HepG2 (cell line): Measurements from ENCODE around the gene PTPN12. TPM values are rescaled to one million over a fixed set of nuclear protein-coding genes. Genes with fewer than 3 reads are reported as not detected.

Experiments
- ATAC-seq: fragments of 200-7000 bp; cut with Tn5 transposase; 3 replicates; pipeline ENCODE4 v1.9.1; 2020; ENCODE audit warnings: mild to moderate bottlenecking, moderate library complexity
- BruUV-seq: library from RNA; stranded (reverse); fragments of 400-500 nt; replicated peaks from 2 replicates; lab custom pipeline; 2021; lab: Mats Ljungman, UMichigan
- CTCF ChIA-PET: fragments of 300-600 bp; formaldehyde crosslinking; extraction: SDS; loops from one replicate; lab custom pipeline; 2021; ENCODE audit warnings: low total read pairs, inconsistent platforms, low intra/inter-chr PET ratio; lab: Yijun Ruan, JAX
- POLR2A ChIA-PET: fragments of 350-600 bp; sonication (Branson Sonifier 250); formaldehyde crosslinking; loops from one replicate; lab custom pipeline; 2020; ENCODE audit warnings: antibody characterized with exemption, inconsistent platforms; lab: Yijun Ruan, JAX
- DNase-seq: peaks from one replicate; pipeline ENCODE4 v3.0.0-alpha.2; 2015; ENCODE audit warnings: low spot score
- FAIRE-seq: peaks from 3 replicates; lab custom pipeline; 2011; peaks lifted over from hg19 to GRCh38; lab: Jason Lieb, UNC
- H2AFZ ChIP-seq: one replicate; pipeline ENCODE4 v1.6.1; 2011; ENCODE audit warnings: low read length, inconsistent platforms
- H3K27ac ChIP-seq: fragments of 300-600 bp; 3 replicates; pipeline ENCODE4 v1.8.0; 2011; ENCODE audit warnings: mixed run types, mild to moderate bottlenecking, mixed read lengths, low read length, inconsistent platforms; ENCODE audit not compliant: insufficient read depth; ENCODE audit errors: extremely low read length
- H3K27me3 ChIP-seq, 2 experiments: fragments of 200-600 bp in 1 of 2; 2 replicates in 1 of 2; 3 replicates in 1 of 2; pipeline versions ENCODE4 v1.6.0 to v1.8.0; 2011; ENCODE audit warnings: low read length in 2 of 2, mild to moderate bottlenecking in 2 of 2, moderate library complexity in 2 of 2, inconsistent platforms in 1 of 2; ENCODE audit not compliant: insufficient read depth in 2 of 2, control insufficient read depth in 1 of 2
- H3K36me3 ChIP-seq, 2 experiments: fragments of 200-600 bp in 1 of 2; replicated peaks in 1 of 2; 2 replicates in 1 of 2; 3 replicates in 1 of 2; pipeline versions ENCODE4 v1.5.1 to v1.8.0; 2011; ENCODE audit warnings: low read length in 2 of 2, inconsistent platforms in 1 of 2; ENCODE audit not compliant: insufficient read depth in 2 of 2, control insufficient read depth in 1 of 2
- H3K4me1 ChIP-seq: 2 replicates; pipeline ENCODE4 v1.5.1; 2012; ENCODE audit warnings: low read length, inconsistent platforms; ENCODE audit not compliant: insufficient read depth
- H3K4me2 ChIP-seq: 2 replicates; pipeline ENCODE4 v1.6.0; 2011; ENCODE audit warnings: low read depth, low read length, inconsistent platforms
- H3K4me3 ChIP-seq, 3 experiments: fragments of 200-600 bp in 1 of 3; sonication (generic), shearing (Covaris generic) in 1 of 3; replicated peaks in 1 of 3; 2 replicates each; pipeline ENCODE4 v1.5.1; 2011 to 2016; ENCODE audit warnings: low read length in 3 of 3, inconsistent platforms in 2 of 3, low read depth in 2 of 3, mild to moderate bottlenecking in 2 of 3, control low read depth in 1 of 3, mixed read lengths in 1 of 3; ENCODE audit not compliant: insufficient read depth in 1 of 3
- H3K79me2 ChIP-seq: one replicate; pipeline ENCODE4 v1.6.1; 2011; ENCODE audit warnings: low read length, inconsistent platforms; ENCODE audit not compliant: insufficient read depth
- H3K9ac ChIP-seq: 2 replicates; pipeline ENCODE4 v1.6.0; 2011; ENCODE audit warnings: mild to moderate bottlenecking, low read depth, low read length, inconsistent platforms; ENCODE audit not compliant: insufficient read depth
- H3K9me3 ChIP-seq: 2 replicates; pipeline ENCODE4 v1.5.1; 2012; ENCODE audit warnings: mild to moderate bottlenecking, low read length
- H4K20me1 ChIP-seq: 2 replicates; pipeline ENCODE4 v1.6.0; 2011; ENCODE audit warnings: inconsistent platforms, mild to moderate bottlenecking, low read length, moderate library complexity; ENCODE audit not compliant: insufficient read depth
- ATF3 ChIP-seq: sonication (generic); formaldehyde crosslinking; IDR thresholded peaks from 2 replicates; pipeline ENCODE4 v1.4.0; 2020; ENCODE audit warnings: missing genetic modification reagents
- HNF4G ChIP-seq, 2 experiments: sonication (generic) in 1 of 2; formaldehyde crosslinking in 1 of 2; IDR thresholded peaks; 2 replicates each; pipeline versions ENCODE4 v1.4.0 to v1.6.1; 2011 to 2020; ENCODE audit warnings: borderline replicate concordance in 2 of 2, low read depth in 2 of 2, mild to moderate bottlenecking in 2 of 2, low read length in 1 of 2, missing genetic modification reagents in 1 of 2, moderate library complexity in 1 of 2
- MAFG ChIP-seq: sonication (generic); formaldehyde crosslinking; IDR thresholded peaks from 2 replicates; pipeline ENCODE4 v1.5.1; 2020; ENCODE audit warnings: mild to moderate bottlenecking, missing genetic modification reagents
- SSRP1 ChIP-seq: IDR thresholded peaks from 2 replicates; pipeline ENCODE4 v1.6.1; 2016; ENCODE audit warnings: control low read depth
- ZBTB1 ChIP-seq: sonication (generic); formaldehyde crosslinking; IDR thresholded peaks from 2 replicates; pipeline ENCODE4 v1.4.0; 2020; ENCODE audit warnings: missing genetic modification reagents, borderline replicate concordance
- ZBTB34 ChIP-seq: sonication (generic); formaldehyde crosslinking; IDR thresholded peaks from 2 replicates; pipeline ENCODE4 v1.8.0; 2022; ENCODE audit warnings: mild to moderate bottlenecking, missing genetic modification reagents
- ZFP36L1 ChIP-seq: sonication (generic); formaldehyde crosslinking; IDR thresholded peaks from 2 replicates; pipeline ENCODE4 v1.8.0; 2022; ENCODE audit warnings: mild to moderate bottlenecking, missing genetic modification reagents, moderate library complexity
- ZNF576 ChIP-seq: sonication (generic); formaldehyde crosslinking; IDR thresholded peaks from 2 replicates; pipeline ENCODE4 v1.4.0; 2020; ENCODE audit warnings: mild to moderate bottlenecking, missing genetic modification reagents
- ZNF605 ChIP-seq: sonication (generic); formaldehyde crosslinking; IDR thresholded peaks from 2 replicates; pipeline ENCODE4 v1.8.0; 2022; ENCODE audit warnings: mild to moderate bottlenecking, missing genetic modification reagents
- ZSCAN5A ChIP-seq: sonication (generic); formaldehyde crosslinking; IDR thresholded peaks from 2 replicates; pipeline ENCODE4 v1.8.0; 2022; ENCODE audit warnings: mild to moderate bottlenecking, missing genetic modification reagents, borderline replicate concordance
- WGBS: methylation state at CpG from one replicate; pipeline ENCODE4 v1.1.6; 2017; ENCODE audit warnings: low lambda C conversion rate; 5-methylcytosine and 5-hydroxymethylcytosine counted together
- in situ Hi-C: cut with HindIII; loops from 2 replicates; pipeline ENCODE4 v1.10.0; 2017; ENCODE audit warnings: low pct_unique_long_range_greater_than_20kb; ENCODE audit not compliant: extremely low pct_ligation_motif_present
- intact Hi-C: fragments of 100-400 bp; cut with micrococcal nuclease; formaldehyde crosslinking; loops from one replicate; pipeline ENCODE4 v1.10.0; 2022; ENCODE audit not compliant: unreplicated experiment
- polyA plus RNA-seq, 8 experiments: library from polyadenylated mRNA; depleted of rRNA in 3 of 8; stranded (reverse) in 7 of 8; unstranded in 1 of 8; fragments of >200 nt; fragmentation: Illumina TruSeq in 4 of 8; extraction: Trizol in 4 of 8; gene quantifications; 2 replicates each; pipeline versions ENCODE4 v1.2.1 to v1.2.3, GENCODE V29; 2011 to 2016; ENCODE audit warnings: low read depth in 4 of 8, missing spikeins in 1 of 8, mixed read lengths in 1 of 8; ENCODE audit not compliant: insufficient read depth in 1 of 8
- total RNA-seq, 5 experiments: library from RNA; depleted of rRNA; stranded (reverse); fragments of >200 nt; fragmentation: Illumina TruSeq; extraction: Trizol; gene quantifications; 2 replicates each; pipeline ENCODE4 v1.2.3, GENCODE V29; 2016; ENCODE audit warnings: low read depth in 1 of 5

Gene PTPN12
- total and polyA plus RNA-seq, 2 of the 13 experiments (the other 11 are each of a cell fraction or from before 2014, with no cell fraction given), result 22.9 to 56.8 TPM

- FAIRE-seq, result no peak
- in situ Hi-C loops, result no loop called here
- no peak for DNase-seq
- no peaks in the 10 kb centered on the region for H3K36me3 ChIP-seq
- H3K27me3 ChIP-seq, result no peaks in the 10 kb centered on the region
- H3K9me3 ChIP-seq, result no peaks in the 10 kb centered on the region
- no peak for ATAC-seq
- no peaks in the 10 kb centered on the region for H3K79me2 ChIP-seq
- no peak overlapping the region for H2AFZ ChIP-seq
- intact Hi-C loops, result no loop called here
- TF ChIP-seq ZFP36L1 (CRISPR knock-in tag), result no peak
- no peak for TF ChIP-seq ZNF605 (CRISPR knock-in tag)
- TF ChIP-seq ZSCAN5A (CRISPR knock-in tag), result no peak
- TF ChIP-seq ZBTB34 (CRISPR knock-in tag), result no peak
- no peak for TF ChIP-seq ZBTB1 (CRISPR knock-in tag)
- TF ChIP-seq MAFG (CRISPR knock-in tag), result no peak
- no peak for TF ChIP-seq ZNF576 (CRISPR knock-in tag)
- TF ChIP-seq SSRP1, result no peak
- TF ChIP-seq HNF4G (IDR thresholded peaks at IDR 0.05; ENCODE audit: borderline replicate concordance, low read depth, low read length), result no peak
- TF ChIP-seq HNF4G (CRISPR knock-in tag; IDR thresholded peaks at IDR 0.05; ENCODE audit: borderline replicate concordance, low read depth), result no peak
- TF ChIP-seq ATF3 (CRISPR knock-in tag), result no peak
- ChIA-PET POLR2A (no interaction called here), CTCF (no interaction called here)
- no peak overlapping the region for H3K9ac ChIP-seq
- H3K4me2 ChIP-seq, result no peak overlapping the region
- no peak overlapping the region for H3K27ac ChIP-seq
- H3K4me1 ChIP-seq, result no peaks in the 10 kb centered on the region
- H4K20me1 ChIP-seq, result no peaks in the 10 kb centered on the region
- WGBS, result 98% methylated on average over 2 of the region's 2 CpGs
- BruUV-seq, result no TSS peak
- H3K4me3 ChIP-seq, result no peak overlapping the region
Measured at GRCh38 chr7:77662869-77663268, 125.8 kb downstream of the PTPN12 start.
